Large intestine (tissue), 3 donors: Measurements from ENCODE around the gene AKT1S1. TPM values are rescaled to one million over a fixed set of nuclear protein-coding genes. Genes with fewer than 3 reads are reported as not detected.
A peak's percentile ranks its signal among the peaks of the same experiment; 100 is the strongest.

ENCODE experiments used
- DNase-seq, 2 donors: peaks; one replicate each; pipeline versions ENCODE4 v3.0.0 to v3.0.0-alpha.2; 2013
- H3K27ac ChIP-seq: one replicate; pipeline ENCODE4 v1.5.1; 2013; ENCODE audit warnings: low read length
- H3K27me3 ChIP-seq: 2 replicates; pipeline ENCODE4 v1.6.1; 2013; ENCODE audit warnings: low read length; ENCODE audit not compliant: control insufficient read depth, insufficient read depth
- H3K36me3 ChIP-seq: 2 replicates; pipeline ENCODE4 v1.6.1; 2013; ENCODE audit warnings: low read length; ENCODE audit not compliant: control insufficient read depth, insufficient read depth
- H3K4me1 ChIP-seq: one replicate; pipeline ENCODE4 v1.6.1; 2013; ENCODE audit warnings: low read length; ENCODE audit not compliant: control insufficient read depth, insufficient read depth
- H3K4me3 ChIP-seq: one replicate; pipeline ENCODE4 v1.5.1; 2013; ENCODE audit warnings: low read length
- H3K9me3 ChIP-seq: one replicate; pipeline ENCODE4 v1.6.1; 2013; ENCODE audit warnings: mild to moderate bottlenecking, low read depth, low read length, moderate library complexity; ENCODE audit not compliant: control insufficient read depth
- WGBS: methylation state at CpG from one replicate; pipeline ENCODE4 v1.1.5; 2013; ENCODE audit warnings: low lambda C conversion rate; ENCODE audit not compliant: insufficient coverage; 5-methylcytosine and 5-hydroxymethylcytosine counted together
- polyA plus RNA-seq: library from polyadenylated mRNA; unstranded; fragments of 120-200 nt; gene quantifications from one replicate; pipeline ENCODE4 v1.2.1, GENCODE V29; 2013

Gene AKT1S1
- polyA plus RNA-seq, 1 donor, result 38.5 TPM

DNA sequence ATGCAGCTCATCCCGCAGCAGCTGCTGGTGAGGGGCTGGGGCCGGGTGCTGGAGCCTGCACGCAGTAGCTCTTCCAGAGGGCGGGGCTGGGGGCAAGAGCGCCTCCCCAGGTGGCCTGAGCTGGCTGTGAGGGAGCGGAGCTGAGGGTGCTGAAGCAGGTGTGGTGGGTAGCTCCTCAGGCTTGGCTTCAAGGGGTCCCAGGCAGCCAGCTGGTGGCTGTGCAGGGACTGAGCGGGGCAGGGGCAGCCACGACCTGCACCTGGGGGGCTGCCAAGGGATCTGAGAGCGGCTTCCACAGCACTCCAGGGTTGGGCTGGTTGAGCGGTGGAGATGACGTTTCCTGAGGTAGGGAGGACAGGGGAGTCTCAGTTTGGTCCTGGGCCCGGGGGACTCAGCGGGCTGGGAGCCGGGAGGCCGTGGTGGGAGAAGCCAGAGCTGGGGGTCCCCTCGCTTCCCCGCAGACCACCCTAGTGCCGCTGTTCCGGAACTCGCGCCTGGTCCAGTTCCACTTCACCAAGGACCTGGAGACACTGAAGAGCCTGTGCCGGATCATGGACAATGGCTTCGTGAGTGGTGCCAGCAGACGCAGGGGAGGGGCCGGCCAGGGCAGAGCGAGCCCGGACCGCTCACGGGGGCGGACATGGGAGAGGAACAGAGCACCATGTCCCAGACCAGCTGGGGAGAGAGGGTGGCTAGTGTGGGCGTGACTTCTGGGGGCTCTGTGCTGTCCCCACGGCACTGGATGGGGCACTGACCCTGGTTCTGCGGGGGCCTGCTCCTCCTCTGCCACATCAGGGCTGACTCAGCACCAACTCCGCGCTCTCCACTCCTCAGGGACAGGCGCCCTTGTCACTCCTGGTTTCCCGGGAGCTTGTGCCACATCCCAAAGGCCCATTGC lies 18.8 kb downstream of the AKT1S1 start:
- Histone ChIP-seq H3K4me3 (no peak overlapping the region), H3K27me3 (no peaks in the 10 kb centered on the region), H3K4me1 (no peaks in the 10 kb centered on the region), H3K27ac (no peak overlapping the region), H3K36me3 (peaks cover 70% of the 10 kb centered on the region), H3K9me3 (peaks cover 2% of the 10 kb centered on the region)
- WGBS, result no CpG with 5 or more reads among the region's 37 CpGs
- DNase-seq, result no peak

DNA sequence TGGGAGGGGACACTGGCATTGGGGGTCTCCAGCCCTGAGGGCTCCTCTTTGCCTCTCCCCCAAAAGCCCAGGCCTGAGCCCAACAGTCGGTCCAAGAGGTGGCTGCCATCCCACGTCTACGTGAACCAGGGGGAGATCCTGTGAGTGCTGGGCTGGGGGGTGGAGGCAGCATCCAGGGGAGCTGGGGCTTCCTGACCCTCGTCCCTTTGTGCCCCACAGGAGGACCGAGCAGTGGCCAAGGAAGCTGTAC lies 19.4 kb downstream of the AKT1S1 start:
- Histone ChIP-seq H3K36me3 (peaks cover 67% of the 10 kb centered on the region), H3K27ac (no peak overlapping the region), H3K9me3 (peaks cover under 1% of the 10 kb centered on the region), H3K4me1 (peaks cover 1% of the 10 kb centered on the region), H3K4me3 (no peak overlapping the region), H3K27me3 (no peaks in the 10 kb centered on the region)
- no peak for DNase-seq
- WGBS, result no CpG with 5 or more reads among the region's 5 CpGs

DNA sequence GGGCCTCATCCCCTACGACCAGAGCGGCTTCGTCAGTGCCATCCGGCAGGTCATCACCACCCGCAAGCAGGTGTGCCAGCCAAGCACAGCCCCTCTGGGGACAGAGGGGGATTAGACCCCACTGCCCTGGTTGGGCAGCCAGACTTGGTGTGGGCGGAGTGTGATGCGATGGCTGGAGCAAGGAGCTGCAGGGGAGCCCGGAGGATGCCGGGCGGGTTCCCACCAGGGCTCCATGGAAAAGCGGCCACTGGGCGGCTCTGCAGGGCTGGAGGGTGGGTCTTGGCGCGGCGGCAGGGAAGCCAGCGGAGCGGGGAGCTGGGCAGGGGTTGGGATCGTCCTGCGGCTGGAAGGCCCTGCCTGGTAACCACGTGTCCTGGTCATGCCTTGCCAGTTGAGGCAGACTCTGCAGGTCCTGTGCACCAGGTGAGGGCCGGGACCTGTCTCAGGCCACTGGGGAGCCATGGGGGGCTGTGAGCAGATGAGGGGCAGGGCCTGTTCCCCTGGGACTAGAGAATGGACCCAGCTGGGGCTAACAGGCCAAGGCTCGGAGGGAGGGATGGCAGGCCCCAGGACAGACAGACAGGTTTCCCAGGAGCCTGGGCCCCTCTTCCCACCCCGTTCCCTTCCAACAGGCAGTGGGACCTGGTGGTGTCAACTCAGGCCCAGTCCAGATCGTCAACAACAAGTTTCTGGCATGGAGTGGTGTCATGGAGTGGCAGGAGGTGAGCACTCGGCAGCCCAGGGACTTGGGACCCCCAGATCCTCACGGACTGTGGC lies 19.9 kb downstream of the AKT1S1 start:
- H3K27ac ChIP-seq, result no peak overlapping the region
- no peaks in the 10 kb centered on the region for H3K9me3 ChIP-seq
- WGBS, result no CpG with 5 or more reads among the region's 26 CpGs
- H3K27me3 ChIP-seq, result no peaks in the 10 kb centered on the region
- H3K4me1 ChIP-seq, result peaks cover 6% of the 10 kb centered on the region
- no peak overlapping the region for H3K4me3 ChIP-seq
- H3K36me3 ChIP-seq, result peaks cover 68% of the 10 kb centered on the region
- no peak for DNase-seq

DNA sequence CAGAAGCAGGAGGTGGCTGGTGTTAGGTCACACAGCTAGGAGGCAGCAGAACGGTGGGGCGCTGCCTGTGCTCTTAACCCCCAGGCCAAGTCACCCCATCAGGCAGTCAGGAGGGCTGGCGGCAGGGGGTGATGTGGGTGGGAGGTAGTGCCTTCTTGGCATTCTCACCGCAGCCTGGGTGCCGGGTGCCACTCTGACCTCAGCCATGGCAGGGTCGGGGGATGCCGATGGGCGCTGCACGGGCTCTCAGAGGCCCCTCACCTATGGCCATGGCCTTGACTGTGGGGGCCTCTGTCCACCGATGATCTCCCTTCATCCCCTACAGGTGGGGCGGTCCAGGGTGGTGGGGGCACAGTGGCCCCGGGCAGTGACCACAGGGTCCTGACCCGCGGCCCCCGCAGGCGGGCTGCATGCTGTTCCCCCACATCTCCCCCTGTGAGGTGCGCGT lies 20.6 kb downstream of the AKT1S1 start:
- WGBS, result no CpG with 5 or more reads among the region's 18 CpGs
- no peak overlapping the region for H3K27ac ChIP-seq
- H3K4me1 ChIP-seq, result peaks cover 10% of the 10 kb centered on the region
- no peaks in the 10 kb centered on the region for H3K9me3 ChIP-seq
- peaks cover 64% of the 10 kb centered on the region for H3K36me3 ChIP-seq
- H3K27me3 ChIP-seq, result no peaks in the 10 kb centered on the region
- DNase-seq, result no peak
- no peak overlapping the region for H3K4me3 ChIP-seq

DNA sequence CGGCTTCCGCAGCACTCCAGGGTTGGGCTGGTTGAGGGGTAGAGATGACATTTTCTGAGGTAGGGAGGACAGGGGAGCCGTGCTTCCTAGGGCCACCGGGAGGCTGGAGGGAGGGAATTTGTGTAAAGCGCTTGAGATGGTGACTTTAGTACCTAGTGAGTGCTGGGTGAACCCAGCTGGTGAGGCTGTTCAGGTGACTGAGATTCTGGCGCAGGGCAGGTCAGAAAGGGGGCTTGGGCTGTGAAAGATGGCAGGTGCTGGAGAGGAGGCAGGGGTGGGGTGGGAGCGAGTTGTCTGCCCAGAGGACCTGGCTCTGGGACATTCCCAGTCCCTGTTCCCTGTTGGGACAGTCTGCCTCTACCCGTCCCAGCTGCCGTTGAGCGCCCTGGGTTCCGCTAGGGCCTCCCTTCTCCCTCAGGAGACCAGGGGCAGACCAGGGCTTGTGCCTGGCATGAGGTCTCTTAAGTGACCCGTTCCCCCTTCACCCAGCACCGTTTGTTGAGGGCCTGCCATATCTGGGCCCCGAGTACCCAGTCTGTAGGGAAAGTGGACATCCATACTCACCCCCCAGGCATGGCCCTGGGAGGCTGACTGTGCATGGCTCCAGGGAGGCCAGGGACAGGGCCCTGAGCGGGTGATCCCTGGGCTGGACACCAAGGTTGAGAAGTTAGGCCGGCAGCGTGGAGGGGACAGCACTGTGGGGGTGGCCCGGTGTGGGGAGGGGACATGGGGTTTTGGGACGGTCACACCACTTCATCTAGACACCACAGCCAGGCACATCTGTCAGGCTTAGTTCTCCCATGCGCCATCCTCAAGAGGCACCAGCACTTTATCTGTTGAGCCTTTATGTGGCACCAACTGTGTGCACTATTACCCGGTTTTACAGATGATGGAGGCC lies 21.2 kb downstream of the AKT1S1 start:
- Histone ChIP-seq H3K27me3 (no peaks in the 10 kb centered on the region), H3K27ac (no peak overlapping the region), H3K4me1 (peaks cover 10% of the 10 kb centered on the region), H3K36me3 (peaks cover 60% of the 10 kb centered on the region), H3K4me3 (no peak overlapping the region), H3K9me3 (no peaks in the 10 kb centered on the region)
- no CpG with 5 or more reads among the region's 21 CpGs for WGBS
- DNase-seq, result no peak

DNA sequence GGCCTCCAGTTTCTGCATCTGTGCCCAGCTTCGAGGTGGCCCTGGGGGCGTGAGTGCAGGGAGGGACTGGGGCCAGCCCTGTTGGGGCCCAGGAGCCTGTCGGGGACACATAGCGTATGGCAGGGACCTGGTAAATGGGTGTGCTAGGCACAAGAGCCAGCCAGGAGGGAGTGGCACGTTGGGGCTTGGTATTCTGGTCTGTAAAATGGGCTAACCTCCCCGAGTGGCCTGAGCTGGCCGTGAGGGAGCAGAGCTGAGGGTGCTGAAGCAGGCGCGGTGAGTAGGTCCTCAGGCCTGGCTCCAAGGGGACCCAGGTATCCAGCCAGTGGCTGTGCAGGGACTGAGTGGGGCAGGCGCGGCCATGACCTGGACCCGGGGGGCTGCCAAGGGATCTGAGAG lies 21.9 kb downstream of the AKT1S1 start:
- H3K4me1 ChIP-seq, result peaks cover 10% of the 10 kb centered on the region
- peaks cover 3% of the 10 kb centered on the region for H3K9me3 ChIP-seq
- no peak overlapping the region for H3K27ac ChIP-seq
- H3K27me3 ChIP-seq, result no peaks in the 10 kb centered on the region
- DNase-seq, result no peak
- WGBS, result no CpG with 5 or more reads among the region's 12 CpGs
- peaks cover 53% of the 10 kb centered on the region for H3K36me3 ChIP-seq
- no peak overlapping the region for H3K4me3 ChIP-seq

DNA sequence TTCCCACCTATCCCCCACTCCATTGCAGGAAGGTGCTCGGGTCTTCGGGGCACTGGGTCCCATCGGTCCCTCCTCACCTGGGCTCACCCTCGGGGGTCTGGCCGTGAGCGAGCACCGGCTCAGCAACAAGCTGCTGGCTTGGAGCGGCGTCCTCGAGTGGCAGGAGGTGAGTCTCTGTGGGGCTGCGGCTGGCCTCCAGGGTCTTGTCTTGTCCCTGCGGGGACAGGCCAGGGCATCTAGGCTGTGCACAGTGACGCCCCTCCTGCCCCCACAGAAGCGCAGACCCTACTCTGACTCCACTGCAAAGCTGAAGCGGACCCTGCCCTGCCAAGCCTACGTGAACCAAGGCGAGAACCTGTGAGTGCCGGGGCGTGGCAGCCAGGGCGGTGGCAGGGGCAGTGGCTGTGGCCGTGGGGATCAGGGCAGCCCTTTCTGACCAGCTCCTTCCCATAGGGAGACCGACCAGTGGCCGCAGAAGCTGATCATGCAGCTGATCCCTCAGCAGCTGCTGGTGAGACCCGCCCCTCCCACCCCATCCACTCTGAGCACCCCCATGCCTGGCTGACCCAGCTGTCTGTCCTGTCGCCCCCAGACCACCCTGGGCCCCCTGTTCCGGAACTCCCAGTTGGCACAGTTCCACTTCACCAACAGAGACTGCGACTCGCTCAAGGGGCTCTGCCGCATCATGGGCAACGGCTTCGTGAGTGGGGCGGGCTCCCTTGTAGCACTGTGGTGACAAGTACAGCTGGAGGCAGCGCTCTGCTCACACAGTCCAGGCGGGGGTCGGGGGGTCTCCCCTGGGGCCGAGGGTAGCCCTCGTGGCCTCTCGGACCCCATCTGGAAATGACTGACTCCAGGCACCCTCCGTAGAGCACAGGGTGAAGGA lies 22.5 kb downstream of the AKT1S1 start:
- DNase-seq, result no peak
- Histone ChIP-seq H3K4me3 (no peak overlapping the region), H3K9me3 (peaks cover 3% of the 10 kb centered on the region), H3K4me1 (peaks cover 10% of the 10 kb centered on the region), H3K27ac (no peak overlapping the region), H3K36me3 (peaks cover 47% of the 10 kb centered on the region), H3K27me3 (no peaks in the 10 kb centered on the region)
- WGBS, result no CpG with 5 or more reads among the region's 39 CpGs

DNA sequence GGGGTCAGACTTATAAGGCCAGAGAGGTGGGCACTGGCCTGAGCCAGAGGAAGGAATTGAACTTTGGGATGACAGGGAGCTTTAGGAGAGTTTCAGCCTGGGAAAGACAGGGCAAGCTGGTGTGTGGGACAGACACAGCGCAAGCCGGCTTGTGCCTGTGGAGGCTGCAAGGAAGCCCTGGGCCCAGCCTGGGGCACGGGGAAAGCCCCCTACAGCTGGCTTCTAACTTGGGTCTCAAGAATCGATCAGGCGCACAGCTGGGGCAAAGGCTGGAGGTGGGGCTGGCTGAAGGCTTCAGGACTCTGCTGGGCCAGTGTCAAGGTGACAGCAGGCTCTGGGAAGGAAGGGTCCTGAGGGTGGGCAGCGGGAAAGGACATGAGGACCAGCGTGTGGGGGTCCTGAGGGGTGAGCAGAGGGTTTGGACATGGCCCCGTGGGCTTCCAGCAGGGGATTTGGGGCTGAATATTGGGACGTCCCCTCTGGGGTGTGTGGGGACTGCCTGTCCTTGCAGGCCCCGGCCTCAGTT lies 23.2 kb downstream of the AKT1S1 start:
- no peak for DNase-seq
- H3K4me1 ChIP-seq, result peaks cover 10% of the 10 kb centered on the region
- no peak overlapping the region for H3K4me3 ChIP-seq
- peaks cover 44% of the 10 kb centered on the region for H3K36me3 ChIP-seq
- no CpG with 5 or more reads among the region's 10 CpGs for WGBS
- H3K9me3 ChIP-seq, result peaks cover 3% of the 10 kb centered on the region
- H3K27ac ChIP-seq, result no peak overlapping the region
- no peaks in the 10 kb centered on the region for H3K27me3 ChIP-seq

DNA sequence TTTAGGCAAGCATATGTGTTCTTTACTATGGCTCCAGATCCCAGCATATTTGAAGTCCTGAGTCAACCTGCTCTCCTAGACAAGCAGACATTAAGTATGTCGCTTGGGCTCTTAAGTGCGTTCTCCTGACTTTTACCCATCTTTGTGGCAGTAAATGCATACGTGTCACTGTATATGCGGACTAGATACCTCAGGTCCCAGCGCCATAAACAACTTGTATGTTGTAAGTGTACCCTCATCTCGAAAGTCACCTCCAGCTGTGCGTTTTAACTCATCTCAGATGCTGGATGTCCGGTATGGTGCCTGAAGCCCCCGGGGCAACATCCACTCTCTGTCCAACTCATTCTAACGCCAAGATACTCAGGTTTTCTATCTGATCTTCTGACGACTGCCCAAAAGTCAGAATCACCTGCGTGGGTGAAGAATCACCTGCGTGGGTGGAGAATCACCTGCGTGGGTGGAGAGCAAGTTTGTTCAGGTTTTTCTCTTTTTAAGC lies 24.5 kb downstream of the AKT1S1 start:
- H3K9me3 ChIP-seq, result peaks cover 3% of the 10 kb centered on the region
- peaks cover 31% of the 10 kb centered on the region for H3K36me3 ChIP-seq
- no peaks in the 10 kb centered on the region for H3K27me3 ChIP-seq
- H3K27ac ChIP-seq, result no peak overlapping the region
- DNase-seq, result no peak
- WGBS, result 82% methylated on average over 2 of the region's 14 CpGs
- H3K4me3 ChIP-seq, result peak overlapping the region; percentile 60
- peaks cover 10% of the 10 kb centered on the region for H3K4me1 ChIP-seq
